Measurements from ENCODE around the gene HS3ST4.

DNA sequence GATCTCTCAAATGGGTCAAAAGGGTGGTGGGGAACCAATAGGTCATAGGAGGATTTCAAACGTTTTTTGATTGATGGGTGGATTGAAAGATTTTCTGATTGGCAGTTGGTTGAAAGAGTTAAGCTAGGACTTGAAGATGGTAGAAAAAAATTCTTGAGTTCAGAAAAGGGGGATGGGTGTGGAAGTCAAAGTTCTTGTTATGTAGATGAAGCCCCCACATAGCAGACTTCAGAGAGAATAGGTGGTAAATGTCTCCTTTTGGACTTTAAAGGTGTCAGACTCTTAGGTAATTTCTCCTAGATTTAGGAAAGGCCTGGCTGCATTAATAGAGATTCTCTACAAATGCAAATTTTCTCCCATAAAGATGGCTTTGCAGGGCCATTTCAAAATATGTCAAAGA lies 163.3 kb downstream of the HS3ST4 start:
- TF ChIP-seq, protein P1, sequence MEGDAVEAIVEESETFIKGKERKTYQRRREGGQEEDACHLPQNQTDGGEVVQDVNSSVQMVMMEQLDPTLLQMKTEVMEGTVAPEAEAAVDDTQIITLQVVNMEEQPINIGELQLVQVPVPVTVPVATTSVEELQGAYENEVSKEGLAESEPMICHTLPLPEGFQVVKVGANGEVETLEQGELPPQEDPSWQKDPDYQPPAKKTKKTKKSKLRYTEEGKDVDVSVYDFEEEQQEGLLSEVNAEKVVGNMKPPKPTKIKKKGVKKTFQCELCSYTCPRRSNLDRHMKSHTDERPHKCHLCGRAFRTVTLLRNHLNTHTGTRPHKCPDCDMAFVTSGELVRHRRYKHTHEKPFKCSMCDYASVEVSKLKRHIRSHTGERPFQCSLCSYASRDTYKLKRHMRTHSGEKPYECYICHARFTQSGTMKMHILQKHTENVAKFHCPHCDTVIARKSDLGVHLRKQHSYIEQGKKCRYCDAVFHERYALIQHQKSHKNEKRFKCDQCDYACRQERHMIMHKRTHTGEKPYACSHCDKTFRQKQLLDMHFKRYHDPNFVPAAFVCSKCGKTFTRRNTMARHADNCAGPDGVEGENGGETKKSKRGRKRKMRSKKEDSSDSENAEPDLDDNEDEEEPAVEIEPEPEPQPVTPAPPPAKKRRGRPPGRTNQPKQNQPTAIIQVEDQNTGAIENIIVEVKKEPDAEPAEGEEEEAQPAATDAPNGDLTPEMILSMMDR (IDR thresholded peaks at IDR 0.05): no peak
- no peak for TF ChIP-seq ZFX (IDR thresholded peaks at IDR 0.05; ENCODE audit: borderline replicate concordance)
